ENCODE data around the gene CIAO2A. TPM values are rescaled to one million over a fixed set of nuclear protein-coding genes. Genes with fewer than 3 reads are reported as not detected.
"Not testable (repeated sequence)": the region's sequence is repeated elsewhere in the genome, so short reads cannot be mapped to it uniquely, and the experiment has no call there.

The CIAO2A gene
- total RNA-seq, 1 donor from 2014 or later, result 53.4 TPM

- Histone ChIP-seq H3K27me3 (ENCODE audit: insufficient read depth, low read length) (no peaks in the 10 kb centered on the region), H3K9me3 (ENCODE audit: insufficient read depth, low read depth, low read length) (no peaks in the 10 kb centered on the region), H3K79me2 (ENCODE audit: insufficient read depth, low read length) (peaks cover 44% of the 10 kb centered on the region), H3K9ac (ENCODE audit: low read length) (no peak overlapping the region), H3K4me2 (ENCODE audit: low read length) (no peak overlapping the region), H3K4me3 (ENCODE audit: insufficient read depth, low read depth, low read length) (no peak overlapping the region), H2AFZ (ENCODE audit: low read depth, low read length) (no peak overlapping the region), H3K4me1 (ENCODE audit: insufficient read depth, low read length) (peaks cover 13% of the 10 kb centered on the region), H4K20me1 (ENCODE audit: insufficient read depth, low read length) (peaks cover 9% of the 10 kb centered on the region), H3K36me3 (ENCODE audit: insufficient read depth, low read length) (peaks cover 12% of the 10 kb centered on the region), H3K27ac (ENCODE audit: low read depth, low read length) (no peak overlapping the region)
- TF ChIP-seq EZH2 (IDR thresholded peaks at IDR 0.05; ENCODE audit: insufficient read depth, low read length) (no peak), CTCF (IDR thresholded peaks at IDR 0.05; ENCODE audit: insufficient read depth, low read depth, low read length) (no peak)
- no peak for DNase-seq (ENCODE audit: low read depth)
- Mint-ChIP-seq H3K27me3 (ENCODE audit: low read depth, unreplicated experiment) (no peaks in the 10 kb centered on the region), H3K4me1 (ENCODE audit: low read depth, unreplicated experiment) (peaks cover 15% of the 10 kb centered on the region), H3K27ac (ENCODE audit: unreplicated experiment) (no peak overlapping the region), H3K36me3 (ENCODE audit: low read depth, unreplicated experiment) (peaks cover 8% of the 10 kb centered on the region), H3K4me3 (ENCODE audit: unreplicated experiment) (no peak overlapping the region), H3K9me3 (ENCODE audit: unreplicated experiment) (no peaks in the 10 kb centered on the region)
- FAIRE-seq, result no peak
Observed at GRCh38 chr15:64090527-64090926, 3.1 kb downstream of the CIAO2A start.

DNA sequence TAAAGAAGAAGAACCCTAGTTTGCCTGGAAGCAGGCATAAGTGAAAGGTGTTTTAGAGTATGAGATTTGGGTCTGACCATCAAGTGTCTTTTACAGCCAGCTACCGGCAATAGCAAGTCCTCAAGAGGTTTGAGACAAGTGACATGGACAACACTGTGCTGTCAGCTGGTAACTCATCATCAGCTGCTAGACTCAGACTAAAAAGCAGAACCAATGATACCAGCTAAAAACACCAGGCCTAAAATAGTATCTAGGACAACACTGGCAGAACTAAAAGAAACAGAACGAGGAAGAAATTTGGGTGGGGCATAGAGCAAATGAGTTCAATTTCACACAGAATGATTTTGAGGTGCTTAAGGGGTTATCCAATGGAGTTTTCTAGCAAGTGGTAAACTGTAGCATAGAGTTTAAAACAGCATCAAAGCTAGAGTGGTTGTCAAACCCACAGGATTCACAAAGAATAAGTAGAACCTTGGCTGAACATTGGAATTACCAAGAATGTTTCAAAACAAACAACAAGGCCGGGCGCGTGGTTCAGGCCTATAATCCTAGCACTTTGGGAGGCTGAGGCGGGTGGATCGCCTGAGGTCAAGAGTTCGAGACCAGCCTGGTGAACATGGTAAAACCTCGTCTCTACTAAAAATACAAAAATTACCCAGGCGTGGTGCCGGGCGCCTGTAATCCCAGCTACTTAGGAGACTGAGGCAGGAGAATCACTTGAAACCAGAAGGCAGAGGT is 3.9 kb downstream of the CIAO2A start:
- H3K9me3 Mint-ChIP-seq (ENCODE audit: unreplicated experiment), result no peaks in the 10 kb centered on the region
- no peak for TF ChIP-seq CTCF (IDR thresholded peaks at IDR 0.05; ENCODE audit: insufficient read depth, low read depth, low read length)
- no peak for TF ChIP-seq EZH2 (IDR thresholded peaks at IDR 0.05; ENCODE audit: insufficient read depth, low read length)
- FAIRE-seq (no peak), DNase-seq (ENCODE audit: low read depth) (no peak)
- H3K36me3 ChIP-seq (ENCODE audit: insufficient read depth, low read length), result peaks cover 12% of the 10 kb centered on the region
- peaks cover 9% of the 10 kb centered on the region for H3K4me1 ChIP-seq (ENCODE audit: insufficient read depth, low read length)
- peaks cover 15% of the 10 kb centered on the region for H3K4me1 Mint-ChIP-seq (ENCODE audit: low read depth, unreplicated experiment)
- no peak overlapping the region for H3K4me3 ChIP-seq (ENCODE audit: insufficient read depth, low read depth, low read length)
- no peak overlapping the region for H3K4me2 ChIP-seq (ENCODE audit: low read length)
- H3K27ac ChIP-seq (ENCODE audit: low read depth, low read length), result no peak overlapping the region
- peaks cover 9% of the 10 kb centered on the region for H4K20me1 ChIP-seq (ENCODE audit: insufficient read depth, low read length)
- no peaks in the 10 kb centered on the region for H3K27me3 Mint-ChIP-seq (ENCODE audit: low read depth, unreplicated experiment)
- no peak overlapping the region for H3K27ac Mint-ChIP-seq (ENCODE audit: unreplicated experiment)
- no peak overlapping the region for H3K4me3 Mint-ChIP-seq (ENCODE audit: unreplicated experiment)
- H3K9me3 ChIP-seq (ENCODE audit: insufficient read depth, low read depth, low read length), result no peaks in the 10 kb centered on the region
- H3K36me3 Mint-ChIP-seq (ENCODE audit: low read depth, unreplicated experiment), result peaks cover 8% of the 10 kb centered on the region
- peaks cover 36% of the 10 kb centered on the region for H3K79me2 ChIP-seq (ENCODE audit: insufficient read depth, low read length)
- no peaks in the 10 kb centered on the region for H3K27me3 ChIP-seq (ENCODE audit: insufficient read depth, low read length)
- H2AFZ ChIP-seq (ENCODE audit: low read depth, low read length), result no peak overlapping the region
- no peak overlapping the region for H3K9ac ChIP-seq (ENCODE audit: low read length)

DNA sequence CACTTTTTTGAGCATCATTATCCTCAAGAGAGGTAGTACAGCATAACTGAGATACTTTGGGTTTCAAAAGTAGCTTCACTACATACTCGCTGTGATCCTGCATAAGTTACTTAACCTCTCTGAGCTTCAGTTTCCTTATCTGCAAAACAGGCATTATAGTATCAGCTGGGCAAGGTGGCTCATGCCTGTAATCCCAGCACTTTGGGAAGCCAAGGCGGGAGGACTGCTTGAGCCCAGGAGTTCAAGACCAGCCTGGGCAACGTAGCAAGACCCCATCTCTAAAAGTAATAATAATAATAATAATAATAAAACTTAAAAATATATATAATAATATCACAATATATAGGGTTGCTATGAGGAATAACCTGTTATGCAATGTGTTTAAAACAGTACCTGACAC is 10.9 kb downstream of the CIAO2A start:
- TF ChIP-seq EZH2 (IDR thresholded peaks at IDR 0.05; ENCODE audit: insufficient read depth, low read length), result no peak
- no peak for TF ChIP-seq CTCF (IDR thresholded peaks at IDR 0.05; ENCODE audit: insufficient read depth, low read depth, low read length)
- H4K20me1 ChIP-seq (ENCODE audit: insufficient read depth, low read length), result peaks cover 3% of the 10 kb centered on the region
- no peak overlapping the region for H3K9ac ChIP-seq (ENCODE audit: low read length)
- peaks cover under 1% of the 10 kb centered on the region for H3K79me2 ChIP-seq (ENCODE audit: insufficient read depth, low read length)
- no peak overlapping the region for H3K27ac ChIP-seq (ENCODE audit: low read depth, low read length)
- no peaks in the 10 kb centered on the region for H3K9me3 Mint-ChIP-seq (ENCODE audit: unreplicated experiment)
- no peaks in the 10 kb centered on the region for H3K9me3 ChIP-seq (ENCODE audit: insufficient read depth, low read depth, low read length)
- FAIRE-seq (no peak), DNase-seq (ENCODE audit: low read depth) (no peak)
- H3K4me3 ChIP-seq (ENCODE audit: insufficient read depth, low read depth, low read length), result no peak overlapping the region
- H3K27me3 ChIP-seq (ENCODE audit: insufficient read depth, low read length), result no peaks in the 10 kb centered on the region
- H3K36me3 Mint-ChIP-seq (ENCODE audit: low read depth, unreplicated experiment), result peaks cover 7% of the 10 kb centered on the region
- no peaks in the 10 kb centered on the region for H3K4me1 ChIP-seq (ENCODE audit: insufficient read depth, low read length)
- no peaks in the 10 kb centered on the region for H3K4me1 Mint-ChIP-seq (ENCODE audit: low read depth, unreplicated experiment)
- H3K36me3 ChIP-seq (ENCODE audit: insufficient read depth, low read length), result peaks cover 9% of the 10 kb centered on the region
- H3K27ac Mint-ChIP-seq (ENCODE audit: unreplicated experiment), result no peak overlapping the region
- H2AFZ ChIP-seq (ENCODE audit: low read depth, low read length), result no peak overlapping the region
- H3K4me2 ChIP-seq (ENCODE audit: low read length), result no peak overlapping the region
- no peak overlapping the region for H3K4me3 Mint-ChIP-seq (ENCODE audit: unreplicated experiment)
- no peaks in the 10 kb centered on the region for H3K27me3 Mint-ChIP-seq (ENCODE audit: low read depth, unreplicated experiment)

DNA sequence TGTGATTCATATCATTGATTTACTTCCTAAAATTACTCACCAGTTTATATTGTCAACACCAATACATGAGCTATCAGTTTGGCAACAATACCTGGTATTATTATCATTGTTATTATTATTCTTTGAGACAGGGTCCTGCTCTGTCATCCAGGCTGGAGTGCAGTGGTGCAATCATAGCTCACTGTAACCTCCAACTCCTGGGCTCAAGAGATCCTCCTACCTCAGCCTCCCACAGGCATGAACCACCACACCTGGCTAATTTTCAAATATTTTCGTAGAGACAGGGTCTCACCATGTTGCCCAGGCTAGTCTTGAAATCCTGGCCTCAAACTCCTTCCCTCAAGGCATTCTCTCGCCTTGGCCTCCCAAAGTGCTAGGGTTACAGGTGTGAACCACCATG is 20.1 kb downstream of the CIAO2A start:
- not testable (repeated sequence) for FAIRE-seq; H3K4me3 Mint-ChIP-seq (ENCODE audit: unreplicated experiment); H3K9me3 ChIP-seq (ENCODE audit: insufficient read depth, low read depth, low read length); H3K27me3 Mint-ChIP-seq (ENCODE audit: low read depth, unreplicated experiment); H3K27ac ChIP-seq (ENCODE audit: low read depth, low read length); H3K79me2 ChIP-seq (ENCODE audit: insufficient read depth, low read length); H3K4me3 ChIP-seq (ENCODE audit: insufficient read depth, low read depth, low read length); H2AFZ ChIP-seq (ENCODE audit: low read depth, low read length); H3K9me3 Mint-ChIP-seq (ENCODE audit: unreplicated experiment); H3K4me2 ChIP-seq (ENCODE audit: low read length); DNase-seq (ENCODE audit: low read depth); H3K27ac Mint-ChIP-seq (ENCODE audit: unreplicated experiment); H3K27me3 ChIP-seq (ENCODE audit: insufficient read depth, low read length); H3K36me3 ChIP-seq (ENCODE audit: insufficient read depth, low read length); H3K4me1 Mint-ChIP-seq (ENCODE audit: low read depth, unreplicated experiment); H3K9ac ChIP-seq (ENCODE audit: low read length); H4K20me1 ChIP-seq (ENCODE audit: insufficient read depth, low read length); H3K36me3 Mint-ChIP-seq (ENCODE audit: low read depth, unreplicated experiment)
- peaks cover 14% of the 10 kb centered on the region for H3K4me1 ChIP-seq (ENCODE audit: insufficient read depth, low read length)
